Kasumi-1 (cell line): ENCODE measurements around the gene UTS2B.

Source experiments
- DNase-seq, 2 experiments: peaks; one replicate each; lab custom pipeline; 2025; lab: John Stamatoyannopoulos, UW

The UTS2B gene

DNA sequence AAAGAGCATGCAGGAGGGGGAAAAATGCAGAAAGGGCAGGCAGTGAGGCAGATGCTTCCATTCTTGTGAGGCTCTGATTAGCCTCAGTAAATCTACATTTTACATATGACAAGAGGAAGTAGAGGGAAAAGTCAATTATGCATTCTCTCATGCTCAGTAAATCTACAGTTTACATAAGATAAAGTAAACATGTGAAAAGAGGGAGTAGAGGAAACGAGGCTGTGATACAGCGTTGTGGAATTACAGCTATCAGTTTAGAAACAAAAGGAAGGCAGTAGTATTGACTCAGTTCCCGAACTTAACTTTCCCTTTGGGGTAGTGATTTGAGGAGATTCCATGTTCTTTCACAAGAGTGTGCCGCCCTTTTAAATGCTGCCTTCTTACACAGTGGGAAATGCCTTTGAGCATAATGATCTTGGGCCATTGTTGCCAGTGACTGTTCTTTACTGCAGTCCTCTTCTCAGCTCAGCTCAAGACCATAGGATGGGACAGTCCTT, 92.0 kb downstream of the UTS2B start:
- DNase-seq: no peak

DNA sequence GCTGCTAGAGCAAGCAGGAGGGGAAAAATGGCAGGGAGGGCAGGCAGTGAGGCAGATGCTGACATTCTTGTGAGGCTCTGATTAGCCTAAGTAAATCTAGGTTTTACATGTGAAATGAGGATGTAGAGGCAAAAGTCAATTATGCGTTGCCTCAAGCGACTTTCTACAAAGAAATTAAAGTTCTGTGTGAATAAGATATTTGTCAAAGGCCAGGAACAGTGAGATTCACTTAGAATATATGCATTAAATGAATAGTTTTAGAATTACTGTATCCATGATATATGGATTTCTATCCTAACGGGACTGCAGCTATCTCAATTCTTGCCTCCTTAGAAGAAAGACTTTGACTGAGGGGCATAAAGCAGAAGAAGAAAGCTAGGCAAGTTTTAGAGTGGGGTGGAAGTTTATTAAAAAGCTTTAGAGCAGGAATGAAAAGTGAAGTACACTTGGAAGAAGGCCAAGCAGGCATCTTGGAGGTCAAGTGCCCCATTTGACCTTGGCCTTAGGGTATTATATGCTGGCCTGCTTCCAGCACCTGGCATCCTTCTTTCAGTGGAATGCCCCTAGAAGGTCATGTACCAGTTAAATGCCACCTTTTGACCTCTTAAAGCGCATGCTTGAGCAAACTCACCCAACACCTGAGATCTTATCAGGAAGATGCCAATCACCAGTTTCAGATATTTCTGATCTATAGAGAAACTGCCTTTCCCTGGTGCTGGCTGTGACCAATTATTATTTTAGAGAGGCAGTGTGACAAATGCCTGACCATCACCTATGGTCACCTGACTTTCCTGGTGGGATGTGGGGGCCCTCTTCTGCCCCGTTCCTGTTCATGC, 93.1 kb downstream of the UTS2B start:
- DNase-seq: no peak

DNA sequence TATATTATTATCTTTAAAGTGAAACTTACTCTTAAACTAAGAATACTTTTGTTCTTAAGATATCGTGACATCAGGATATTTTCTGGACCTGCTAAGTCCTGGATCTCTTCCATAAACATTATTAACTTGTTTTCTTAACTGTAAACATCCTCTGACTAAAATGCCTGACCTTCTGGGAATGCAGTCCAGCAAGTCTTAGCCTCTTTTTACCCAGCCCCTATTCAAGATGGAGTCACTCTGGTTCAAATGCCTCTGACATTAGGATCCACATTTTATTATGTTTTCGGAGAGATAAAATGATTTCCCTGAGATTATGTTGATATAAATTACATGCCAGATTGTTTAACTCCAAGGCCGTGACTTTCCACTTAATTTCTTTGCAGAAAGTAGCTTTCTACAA, 93.7 kb downstream of the UTS2B start:
- DNase-seq: no peak

DNA sequence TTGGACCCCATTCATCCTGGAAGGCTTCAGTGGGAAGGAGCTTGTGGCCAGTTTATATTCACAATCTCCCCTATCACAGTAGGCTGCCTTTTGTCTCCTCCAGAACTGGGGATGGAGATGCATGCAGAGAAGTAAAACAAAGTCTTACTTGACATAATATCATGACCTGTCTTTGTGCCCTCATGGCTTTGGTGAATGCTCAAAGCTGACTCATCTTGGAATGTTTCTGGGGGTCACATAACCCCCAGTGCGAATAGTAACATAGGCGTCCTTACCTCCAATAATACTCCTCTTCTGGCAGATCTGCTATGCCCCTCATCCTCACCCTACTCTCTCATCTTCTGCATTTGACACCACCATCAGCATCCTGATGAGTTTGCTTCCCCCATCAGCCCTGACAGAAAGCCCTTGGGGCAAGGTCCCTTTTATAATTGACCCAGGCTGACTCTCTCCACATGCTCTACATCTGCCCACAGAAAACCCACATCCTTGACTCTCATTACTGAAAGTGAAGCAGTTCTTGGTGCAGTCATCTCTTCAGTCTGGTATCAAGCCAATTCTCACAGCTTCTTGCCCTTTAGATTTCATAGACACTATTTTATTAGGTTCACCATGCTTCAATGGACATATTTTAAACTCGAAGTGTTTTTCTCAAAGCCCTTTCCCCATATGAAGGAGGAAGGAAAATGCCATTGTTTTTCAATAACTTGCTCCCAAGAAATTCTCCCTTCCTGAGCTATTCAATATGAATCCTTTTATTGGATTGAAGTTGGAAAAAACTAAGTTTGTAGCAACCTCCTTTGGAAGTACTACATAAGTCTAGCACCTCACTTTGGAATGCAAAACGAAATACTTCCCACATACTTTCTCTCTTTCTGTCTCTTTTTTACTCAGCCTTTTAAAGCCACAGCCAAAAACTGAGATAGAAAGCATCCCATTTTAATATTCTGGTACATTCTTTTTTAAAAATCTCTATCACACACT, 94.7 kb downstream of the UTS2B start:
- no peak for DNase-seq

DNA sequence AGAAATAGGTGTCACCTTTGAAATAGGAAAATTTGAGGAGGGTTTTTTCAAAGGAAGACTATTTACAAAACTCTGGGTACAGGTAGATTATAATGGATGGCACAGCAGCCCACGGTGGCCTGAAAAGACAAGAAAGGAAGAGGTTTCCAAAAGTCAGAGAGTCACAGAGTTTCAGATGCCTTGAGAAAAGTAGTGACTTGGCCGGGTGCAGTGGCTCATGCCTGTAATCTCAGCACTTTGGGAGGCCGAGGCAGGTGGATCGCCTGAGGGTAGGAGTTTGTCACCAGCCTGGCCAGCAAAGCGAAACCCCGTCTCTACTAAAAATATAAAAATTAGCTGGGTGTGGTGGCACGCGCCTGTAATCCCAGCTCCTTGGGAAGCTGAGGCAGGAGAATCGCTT, 96.1 kb downstream of the UTS2B start:
- DNase-seq: no peak

DNA sequence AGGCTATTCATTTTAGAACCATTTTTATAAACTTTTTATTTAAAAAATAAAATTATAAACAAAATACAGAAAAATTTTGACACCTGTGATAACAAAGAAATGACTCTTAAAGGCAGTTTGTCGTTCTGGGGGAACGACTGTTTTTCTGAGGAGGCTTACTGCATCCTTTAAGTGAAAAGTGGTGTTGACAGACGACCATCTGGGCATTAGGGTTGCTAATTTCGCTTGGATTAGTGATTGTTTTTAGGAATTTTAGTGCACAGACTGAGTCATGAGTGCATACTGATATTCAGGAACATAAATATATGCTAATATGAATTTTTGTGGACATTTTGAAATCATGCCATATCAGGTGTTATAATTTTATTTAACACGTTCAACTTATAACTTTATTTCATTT, 102.8 kb downstream of the UTS2B start:
- DNase-seq: no peak

DNA sequence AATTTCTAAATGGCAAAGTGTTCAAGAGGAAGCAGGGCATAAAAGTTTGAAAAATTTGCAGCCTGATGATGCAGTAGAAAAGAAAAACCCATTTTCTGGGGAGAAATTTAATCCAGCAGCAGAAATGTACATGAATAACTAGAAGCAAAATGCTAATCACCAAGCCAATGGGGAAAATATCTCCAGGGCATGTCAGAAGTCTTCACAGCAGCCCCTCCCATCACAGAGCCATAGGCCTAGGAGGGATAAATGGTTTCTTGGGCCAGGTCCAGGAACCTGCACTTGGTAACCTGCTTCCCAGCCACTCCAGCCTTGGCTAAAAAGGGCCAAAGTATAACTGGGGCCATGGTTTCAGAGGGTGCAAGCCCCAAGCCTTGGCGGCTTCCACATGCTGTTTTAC, 108.7 kb downstream of the UTS2B start:
- no peak for DNase-seq

DNA sequence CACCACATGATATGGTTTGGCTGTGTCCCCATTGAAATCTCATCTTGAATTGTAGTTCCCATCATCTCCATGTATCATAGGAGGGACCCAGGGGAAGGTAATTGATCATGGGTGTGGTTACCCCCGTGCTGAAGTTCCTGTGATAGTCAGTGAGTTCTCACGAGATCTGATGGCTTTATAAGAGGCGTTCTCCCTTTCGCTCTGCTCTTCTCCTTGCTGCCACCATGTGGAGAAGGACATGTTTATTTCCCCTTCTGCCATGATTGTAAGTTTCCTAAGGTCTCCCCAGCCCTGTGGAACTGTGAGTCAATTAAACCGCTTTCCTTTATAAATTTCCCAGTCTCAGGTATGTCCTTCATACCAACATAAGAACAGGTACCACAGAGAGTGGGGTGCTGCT, 109.4 kb downstream of the UTS2B start:
- no peak for DNase-seq

DNA sequence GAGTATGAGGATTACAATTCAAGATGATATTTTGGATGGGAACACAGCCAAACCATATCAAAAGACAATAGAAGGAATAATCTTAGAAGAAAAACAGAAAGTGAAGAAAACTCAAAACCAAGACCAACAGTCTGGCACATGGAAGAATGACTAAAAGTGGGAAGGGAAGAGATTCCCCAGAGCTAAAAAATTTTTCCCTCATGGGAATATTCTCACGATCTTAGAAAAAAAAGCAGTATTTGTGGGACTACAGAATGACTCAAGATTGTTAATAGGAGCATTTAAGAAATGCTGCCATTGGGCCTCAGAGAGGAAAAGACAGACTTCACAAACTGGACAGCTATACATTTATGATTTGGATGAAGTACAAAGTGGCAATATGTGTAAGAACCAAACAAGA, 113.0 kb downstream of the UTS2B start:
- no peak for DNase-seq
